Stimulated activated CD8-positive, alpha-beta memory T cell treated with anti-CD3 and anti-CD28 coated beads, Interleukin-4, amount 100 ng/mL, for 1 hour (primary cell): ENCODE data around the gene RTN4RL1.

Source experiments
- DNase-seq, 2 donors: peaks; one replicate each; pipeline ENCODE4 v3.0.0-alpha.2; 2020; ENCODE audit warnings: low read depth in 2 of 2, low spot score in 1 of 2

RTN4RL1 gene

GRCh38 chr17:1928976-1929375 is 96.2 kb downstream of the RTN4RL1 start:
- DNase-seq = no peak

DNA sequence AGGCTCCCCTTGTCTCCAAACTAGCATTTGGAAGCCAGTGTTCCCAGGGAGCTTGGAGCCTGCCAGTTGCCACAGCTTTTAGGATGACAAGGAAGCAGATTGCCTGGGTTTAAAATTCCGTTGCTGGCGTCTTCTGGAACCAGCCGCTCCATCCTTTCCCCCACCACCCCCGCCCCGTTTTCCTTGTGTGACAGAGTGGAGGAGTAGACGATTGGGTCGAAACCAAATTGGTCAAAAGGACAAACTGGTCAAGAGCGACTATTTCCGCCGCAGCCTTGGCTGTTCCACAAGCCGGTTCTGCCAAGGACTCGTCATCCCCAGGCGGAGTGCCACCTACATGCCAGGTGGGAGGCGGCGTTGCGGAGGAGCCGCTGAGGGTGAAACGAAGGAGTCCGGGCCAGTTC is 104.2 kb downstream of the RTN4RL1 start:
- DNase-seq = no peak

DNA sequence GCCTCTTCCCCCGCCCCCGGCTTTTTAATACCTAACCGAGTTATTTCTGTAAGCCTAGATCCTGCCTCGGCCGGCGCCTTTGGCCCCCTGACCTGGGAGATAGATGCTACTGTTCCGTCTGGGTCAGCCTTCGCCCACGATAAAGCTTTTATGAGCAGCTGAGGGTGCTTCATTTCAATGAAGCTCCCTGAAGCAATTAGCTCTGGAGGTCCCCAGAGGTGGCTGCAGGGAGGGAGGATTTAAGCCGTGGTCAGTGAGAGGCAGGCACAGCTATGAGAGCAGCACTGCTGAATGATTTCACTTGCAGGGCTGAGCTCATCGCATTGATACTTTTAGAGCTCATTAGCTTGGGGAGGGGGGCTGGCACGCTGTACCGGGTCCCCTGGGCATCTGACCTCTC is 105.9 kb downstream of the RTN4RL1 start:
- DNase-seq = no peak

GRCh38 chr17:1918346-1919162 is 106.6 kb downstream of the RTN4RL1 start:
- no peak for DNase-seq

DNA sequence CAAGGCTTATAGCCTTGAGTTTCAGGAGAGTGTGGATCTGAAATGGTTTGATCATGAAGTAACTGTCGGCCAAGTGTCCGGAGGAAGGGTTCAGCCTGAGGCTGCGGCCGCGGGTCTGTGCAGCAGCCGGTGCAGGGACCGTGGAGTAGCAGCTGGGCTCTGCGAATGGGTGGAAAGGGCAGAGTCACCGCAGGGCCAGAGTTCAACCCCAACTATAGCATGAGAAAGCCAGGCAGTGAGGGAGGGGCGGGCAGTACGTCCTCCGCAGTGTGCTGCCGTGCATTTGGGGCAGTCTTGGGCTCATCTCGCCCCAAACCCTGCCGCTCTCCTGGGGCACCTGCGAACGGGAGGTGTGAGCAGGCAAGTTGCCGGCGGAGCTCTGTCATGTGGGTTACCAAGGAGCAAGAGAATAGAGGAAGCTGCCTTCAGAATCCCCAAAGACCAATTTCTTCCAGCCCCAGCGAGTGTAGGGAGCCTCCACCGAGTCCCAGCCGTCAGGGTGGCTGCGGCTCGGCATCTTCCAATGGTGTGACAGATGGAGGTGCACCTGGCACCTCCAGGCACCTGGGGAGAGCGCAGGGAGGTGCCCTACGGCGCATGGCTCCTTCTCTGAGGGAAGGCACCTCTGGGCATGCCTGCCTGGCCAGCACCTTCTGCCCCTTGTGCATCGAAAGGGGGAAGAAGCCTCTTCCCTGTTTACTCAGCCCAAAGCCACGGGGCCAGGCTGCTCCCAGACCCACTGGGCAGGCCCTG is 108.0 kb downstream of the RTN4RL1 start:
- DNase-seq = no peak

DNA sequence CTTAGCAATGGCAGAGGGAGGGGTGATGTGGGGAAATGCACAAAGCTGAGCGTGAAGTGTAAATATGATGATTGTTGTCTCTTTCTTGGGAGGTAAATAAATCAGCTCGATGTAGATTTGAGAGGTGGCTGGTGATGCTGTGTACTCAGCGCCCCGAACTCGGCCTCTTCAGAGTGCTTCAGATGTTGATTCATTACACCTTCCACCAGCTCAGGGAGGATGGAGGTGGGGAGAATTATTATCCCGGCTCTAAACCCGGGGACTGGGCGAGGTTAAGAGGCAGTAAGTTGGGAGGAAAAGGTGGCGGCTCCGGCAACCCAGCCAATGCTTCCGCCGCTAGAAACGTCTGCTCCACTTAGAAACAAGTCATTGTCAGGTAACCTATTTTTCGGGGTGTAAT is 108.8 kb downstream of the RTN4RL1 start:
- no peak for DNase-seq

DNA sequence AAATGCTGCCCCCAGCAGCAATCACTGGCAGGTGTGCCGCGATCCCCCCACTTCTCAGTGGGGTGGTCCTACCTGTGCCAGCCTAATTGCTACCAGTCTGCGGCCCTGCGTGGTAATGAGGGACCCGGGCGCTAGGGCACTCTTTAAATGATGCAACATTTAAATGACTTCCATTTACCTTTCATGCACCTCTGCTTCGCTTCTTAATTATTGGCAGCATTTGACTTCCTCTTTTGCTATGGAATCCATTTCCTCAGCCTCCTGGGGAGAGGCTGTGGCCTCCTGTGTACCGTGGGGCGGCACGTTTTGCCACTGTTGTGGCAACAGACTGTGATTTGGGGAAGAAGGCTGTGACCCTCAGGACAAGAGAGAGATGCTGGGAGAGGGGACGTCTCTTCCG is 109.2 kb downstream of the RTN4RL1 start:
- no peak for DNase-seq

DNA sequence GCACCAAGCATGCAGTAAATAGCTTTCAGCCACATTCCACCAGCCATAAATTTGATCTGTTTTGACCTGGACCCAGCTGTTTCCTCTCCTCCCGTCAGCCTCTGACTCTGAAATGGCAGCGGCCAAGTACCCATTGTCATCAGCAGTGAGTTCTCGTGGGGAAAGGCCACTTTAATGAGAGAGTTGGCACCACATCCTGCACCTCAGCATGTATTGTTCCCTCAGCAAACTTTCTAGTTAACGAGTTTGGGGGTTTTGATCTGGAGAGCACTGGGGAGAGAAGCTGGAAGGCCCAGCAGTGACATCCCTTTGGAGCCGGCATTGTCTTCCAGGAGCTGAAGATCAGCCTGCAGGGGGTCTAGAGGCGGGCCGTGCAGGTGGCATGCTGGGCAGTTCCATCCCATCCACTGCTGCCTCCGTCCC is 110.5 kb downstream of the RTN4RL1 start:
- DNase-seq = no peak

DNA sequence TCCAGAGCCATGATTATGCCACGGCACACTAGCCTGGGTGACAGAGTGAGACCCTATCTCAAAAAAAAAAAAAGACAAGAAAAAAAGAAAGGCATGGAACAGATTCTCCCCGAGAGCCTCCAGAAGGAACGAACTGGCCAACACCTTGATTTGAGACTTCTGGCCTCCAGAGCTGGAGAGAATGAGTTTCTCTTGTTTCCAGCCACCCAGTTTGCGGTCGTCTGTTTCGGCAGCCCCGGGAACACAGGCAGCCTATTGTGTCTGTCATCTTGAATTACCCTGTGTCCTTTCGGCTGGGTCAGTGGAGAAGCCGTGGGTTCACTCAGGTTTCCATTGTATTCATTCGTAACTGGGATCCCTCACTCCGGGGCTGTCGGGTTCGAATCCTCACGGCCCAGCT is 111.4 kb downstream of the RTN4RL1 start:
- DNase-seq = no peak

DNA sequence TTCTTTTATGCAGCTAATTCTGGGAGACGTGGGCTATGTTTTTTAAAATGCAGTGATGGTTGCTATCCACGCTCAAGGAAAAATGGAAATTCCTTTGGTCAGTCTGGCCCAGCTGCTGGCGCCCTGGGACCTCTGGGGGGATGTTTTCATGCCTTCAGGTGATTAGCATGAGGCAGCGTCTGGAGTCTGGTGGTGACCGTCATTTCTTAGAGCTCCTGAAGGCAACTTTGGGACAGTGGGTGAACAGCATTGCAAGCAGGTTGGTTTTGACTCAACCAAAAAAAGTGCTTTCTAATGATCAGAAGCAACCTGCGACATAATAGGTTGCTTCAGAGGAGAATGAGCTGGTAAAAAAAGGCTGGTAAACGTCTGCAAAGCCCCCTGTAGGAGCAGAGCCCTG is 113.0 kb downstream of the RTN4RL1 start:
- DNase-seq = no peak

- DNase-seq = no peak
These were observed 115.1 kb downstream of the RTN4RL1 start for GRCh38 chr17:1909985-1910384.

GRCh38 chr17:1908699-1909309 is 116.3 kb downstream of the RTN4RL1 start:
- no peak for DNase-seq

GRCh38 chr17:1907909-1908698 is 117.0 kb downstream of the RTN4RL1 start:
- no peak for DNase-seq

DNA sequence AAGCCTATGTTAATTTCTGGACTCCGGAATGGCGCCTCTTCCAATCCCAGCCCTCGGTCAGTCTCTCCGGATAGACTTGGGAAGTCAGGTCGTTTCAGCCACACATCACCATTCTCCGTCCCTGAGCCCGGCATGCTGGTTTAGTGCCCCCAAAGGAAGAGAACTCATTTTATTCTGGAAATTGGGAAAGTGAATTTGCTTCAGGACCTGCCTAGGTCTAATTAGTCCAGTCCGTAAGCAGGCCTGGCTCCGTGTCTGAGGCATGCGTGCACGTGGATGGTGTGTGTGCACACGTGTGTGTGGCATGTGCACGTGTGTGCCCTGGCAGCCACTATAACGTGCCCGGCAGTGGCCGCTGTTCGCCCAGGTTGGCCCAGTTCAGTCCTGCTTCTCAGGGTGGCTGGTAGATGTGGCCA is 117.9 kb downstream of the RTN4RL1 start:
- no peak for DNase-seq

DNA sequence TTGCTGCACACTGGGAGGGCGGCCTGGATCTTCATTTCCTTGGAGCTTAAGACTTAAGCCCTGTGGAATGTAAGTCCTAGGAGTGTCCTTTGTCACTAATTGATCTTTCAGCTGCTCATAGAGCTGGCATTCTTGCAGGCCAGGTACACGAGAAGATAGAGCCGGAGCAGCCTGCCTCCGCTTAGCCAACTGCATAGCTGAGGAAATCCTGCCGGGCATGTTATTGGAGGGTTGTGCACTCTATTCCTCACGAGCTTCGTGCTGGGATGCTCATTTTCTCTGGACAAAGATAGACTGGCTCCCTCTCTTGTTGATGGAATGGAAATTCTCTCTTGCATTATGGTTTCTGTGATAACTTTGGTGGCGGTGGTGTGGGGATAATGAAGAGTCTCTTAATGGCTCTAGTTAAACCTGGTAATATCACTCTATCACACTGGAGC is 118.5 kb downstream of the RTN4RL1 start:
- no peak for DNase-seq

- DNase-seq = no peak
These were observed 119.8 kb downstream of the RTN4RL1 start for GRCh38 chr17:1905190-1905913.

- DNase-seq = no peak
These were observed 120.6 kb downstream of the RTN4RL1 start for GRCh38 chr17:1904273-1905182.

DNA sequence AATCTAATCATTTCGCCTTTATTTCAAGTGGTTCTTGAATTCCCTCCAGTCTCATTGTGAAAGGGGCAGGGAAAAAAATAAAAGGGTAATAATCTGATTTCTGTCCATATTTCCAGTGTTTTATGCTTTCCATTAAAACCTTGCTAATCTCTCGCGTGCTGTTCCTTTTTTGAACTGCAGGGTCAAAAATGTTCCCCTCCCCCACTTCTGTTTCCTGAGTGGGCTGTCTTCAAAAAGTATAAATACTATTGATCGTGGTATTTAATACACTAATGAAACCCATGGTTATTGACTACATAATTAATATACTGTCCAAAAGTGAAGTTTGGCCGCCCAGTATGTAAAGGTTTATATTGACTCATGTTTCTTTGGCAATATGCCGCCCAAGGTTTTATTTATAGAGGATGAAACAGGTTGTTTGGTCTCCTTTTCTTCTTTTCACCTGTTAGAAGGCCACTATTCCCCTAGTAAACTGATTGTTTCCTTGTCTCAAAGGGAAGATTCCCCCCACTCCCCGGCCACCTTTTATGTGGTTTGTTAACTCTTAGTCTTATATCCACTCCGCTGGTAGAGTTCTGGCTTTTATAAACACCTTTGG is 125.6 kb downstream of the RTN4RL1 start:
- DNase-seq = no peak

DNA sequence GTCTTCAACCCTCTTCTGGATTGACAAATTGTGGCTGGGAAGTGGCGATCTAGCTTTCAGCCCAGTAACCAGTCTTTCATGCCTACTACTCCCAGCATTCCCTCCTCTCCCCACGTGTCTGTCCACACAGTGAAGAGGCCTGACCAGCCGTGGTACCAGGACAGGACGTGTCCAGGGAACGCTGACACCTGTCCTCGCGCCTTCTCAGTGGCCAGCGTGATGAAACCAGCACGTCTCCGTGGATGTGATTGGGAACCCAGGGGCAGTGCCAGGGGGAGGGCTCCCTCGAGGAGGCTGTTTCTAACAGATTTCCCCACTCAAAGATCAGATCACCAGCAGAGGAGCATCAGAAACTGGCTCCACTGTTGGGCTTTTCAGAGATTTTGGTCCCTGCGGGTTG is 126.3 kb downstream of the RTN4RL1 start:
- no peak for DNase-seq
